ENCODE measurements around the gene SGPL1.

SGPL1 gene

GRCh38 chr10:70814126-70814525, 1.6 kb upstream of the SGPL1 start:
- no peaks in the 10 kb centered on the region for H3K27me3 Mint-ChIP-seq
- DNase-seq (no peak), ATAC-seq (no peak)
- no peaks in the 10 kb centered on the region for H3K9me3 Mint-ChIP-seq
- no peak overlapping the region for H3K4me3 Mint-ChIP-seq
- peak overlapping the region; percentile 24 for H3K27ac Mint-ChIP-seq
- H3K4me1 Mint-ChIP-seq: peaks cover 34% of the 10 kb centered on the region
- H3K36me3 Mint-ChIP-seq (ENCODE audit: low read depth): peaks cover 21% of the 10 kb centered on the region

- Mint-ChIP-seq H3K27ac (peak overlapping the region; percentile 82), H3K36me3 (ENCODE audit: low read depth) (peaks cover 35% of the 10 kb centered on the region), H3K27me3 (no peaks in the 10 kb centered on the region), H3K4me1 (peaks cover 52% of the 10 kb centered on the region), H3K9me3 (no peaks in the 10 kb centered on the region), H3K4me3 (peak overlapping the region; percentile 93)
- DNase-seq (peak; percentile 49), ATAC-seq (peak; percentile 44)
Measured at GRCh38 chr10:70816220-70816894, 609 bp downstream of the SGPL1 start.

- DNase-seq: no peak
- H3K4me3 Mint-ChIP-seq: peak overlapping the region; percentile 29
Measured at GRCh38 chr10:70820976-70821750, 5.4 kb downstream of the SGPL1 start.

GRCh38 chr10:70822076-70822820, 6.5 kb downstream of the SGPL1 start:
- H3K9me3 Mint-ChIP-seq: no peaks in the 10 kb centered on the region
- peak overlapping the region; percentile 29 for H3K4me3 Mint-ChIP-seq
- ATAC-seq (no peak), DNase-seq (no peak)
- peak overlapping the region; percentile 86 for H3K27ac Mint-ChIP-seq
- peaks cover 65% of the 10 kb centered on the region for H3K36me3 Mint-ChIP-seq (ENCODE audit: low read depth)
- H3K4me1 Mint-ChIP-seq: peaks cover 65% of the 10 kb centered on the region
- no peaks in the 10 kb centered on the region for H3K27me3 Mint-ChIP-seq

More at GRCh38 chr10:70820976-70821750, 5.4 kb downstream of the SGPL1 start:
- peaks cover 68% of the 10 kb centered on the region for H3K36me3 Mint-ChIP-seq (ENCODE audit: low read depth)
- ATAC-seq: peak; percentile 84
- no peaks in the 10 kb centered on the region for H3K27me3 Mint-ChIP-seq
- H3K4me1 Mint-ChIP-seq: peaks cover 60% of the 10 kb centered on the region
- no peaks in the 10 kb centered on the region for H3K9me3 Mint-ChIP-seq
- H3K27ac Mint-ChIP-seq: peak overlapping the region; percentile 86

GRCh38 chr10:70827086-70827757, 11.5 kb downstream of the SGPL1 start:
- Mint-ChIP-seq H3K9me3 (no peaks in the 10 kb centered on the region), H3K27me3 (no peaks in the 10 kb centered on the region), H3K36me3 (ENCODE audit: low read depth) (peaks cover 55% of the 10 kb centered on the region), H3K4me1 (peaks cover 66% of the 10 kb centered on the region), H3K4me3 (no peak overlapping the region), H3K27ac (no peak overlapping the region)
- DNase-seq (no peak), ATAC-seq (no peak)

- Mint-ChIP-seq H3K27me3 (no peaks in the 10 kb centered on the region), H3K4me3 (no peak overlapping the region), H3K9me3 (no peaks in the 10 kb centered on the region), H3K4me1 (peaks cover 77% of the 10 kb centered on the region), H3K27ac (peak overlapping the region; percentile 18), H3K36me3 (ENCODE audit: low read depth) (peaks cover 57% of the 10 kb centered on the region)
- ATAC-seq: no peak
- no peak for DNase-seq
Measured at GRCh38 chr10:70828923-70829322, 13.2 kb downstream of the SGPL1 start.

GRCh38 chr10:70829543-70829942, 13.8 kb downstream of the SGPL1 start:
- no peak overlapping the region for H3K27ac Mint-ChIP-seq
- peaks cover 82% of the 10 kb centered on the region for H3K4me1 Mint-ChIP-seq

GRCh38 chr10:70830164-70830563, 14.4 kb downstream of the SGPL1 start:
- Mint-ChIP-seq H3K36me3 (ENCODE audit: low read depth) (peaks cover 60% of the 10 kb centered on the region), H3K27ac (peak overlapping the region; percentile 0), H3K27me3 (no peaks in the 10 kb centered on the region), H3K4me1 (peaks cover 87% of the 10 kb centered on the region), H3K9me3 (no peaks in the 10 kb centered on the region), H3K4me3 (no peak overlapping the region)
- DNase-seq (no peak), ATAC-seq (no peak)

More at GRCh38 chr10:70829543-70829942, 13.8 kb downstream of the SGPL1 start:
- DNase-seq (no peak), ATAC-seq (no peak)
- H3K36me3 Mint-ChIP-seq (ENCODE audit: low read depth): peaks cover 57% of the 10 kb centered on the region
- no peaks in the 10 kb centered on the region for H3K9me3 Mint-ChIP-seq
- no peaks in the 10 kb centered on the region for H3K27me3 Mint-ChIP-seq
- H3K4me3 Mint-ChIP-seq: no peak overlapping the region

GRCh38 chr10:70832221-70832620, 16.5 kb downstream of the SGPL1 start:
- Mint-ChIP-seq H3K4me1 (peaks cover 86% of the 10 kb centered on the region), H3K27ac (peak overlapping the region; percentile 87), H3K9me3 (peaks cover under 1% of the 10 kb centered on the region), H3K4me3 (no peak overlapping the region), H3K27me3 (no peaks in the 10 kb centered on the region), H3K36me3 (ENCODE audit: low read depth) (peaks cover 62% of the 10 kb centered on the region)
- no peak for DNase-seq
- no peak for ATAC-seq

- peaks cover 68% of the 10 kb centered on the region for H3K36me3 Mint-ChIP-seq (ENCODE audit: low read depth)
- H3K4me1 Mint-ChIP-seq: peaks cover 87% of the 10 kb centered on the region
- H3K27ac Mint-ChIP-seq: peak overlapping the region; percentile 87
- no peaks in the 10 kb centered on the region for H3K27me3 Mint-ChIP-seq
- peak overlapping the region; percentile 53 for H3K4me3 Mint-ChIP-seq
- no peak for DNase-seq
- H3K9me3 Mint-ChIP-seq: peaks cover 8% of the 10 kb centered on the region
- ATAC-seq: peak; percentile 84
Measured at GRCh38 chr10:70832852-70833528, 17.2 kb downstream of the SGPL1 start.

GRCh38 chr10:70833601-70834000, 17.9 kb downstream of the SGPL1 start:
- peak overlapping the region; percentile 87 for H3K27ac Mint-ChIP-seq
- H3K4me3 Mint-ChIP-seq: peak overlapping the region; percentile 53
- H3K9me3 Mint-ChIP-seq: peaks cover 8% of the 10 kb centered on the region
- no peaks in the 10 kb centered on the region for H3K27me3 Mint-ChIP-seq
- peaks cover 90% of the 10 kb centered on the region for H3K4me1 Mint-ChIP-seq
- DNase-seq: no peak
- H3K36me3 Mint-ChIP-seq (ENCODE audit: low read depth): peaks cover 70% of the 10 kb centered on the region
- no peak for ATAC-seq

GRCh38 chr10:70834021-70834420, 18.3 kb downstream of the SGPL1 start:
- Mint-ChIP-seq H3K27ac (peak overlapping the region; percentile 87), H3K9me3 (peaks cover 8% of the 10 kb centered on the region), H3K27me3 (no peaks in the 10 kb centered on the region), H3K4me1 (peaks cover 89% of the 10 kb centered on the region), H3K36me3 (ENCODE audit: low read depth) (peaks cover 67% of the 10 kb centered on the region), H3K4me3 (peak overlapping the region; percentile 53)
- no peak for ATAC-seq
- DNase-seq: no peak

- DNase-seq (no peak), ATAC-seq (no peak)
- Mint-ChIP-seq H3K9me3 (peaks cover 8% of the 10 kb centered on the region), H3K4me1 (peaks cover 85% of the 10 kb centered on the region), H3K27ac (peak overlapping the region; percentile 87), H3K36me3 (ENCODE audit: low read depth) (peaks cover 65% of the 10 kb centered on the region), H3K4me3 (peak overlapping the region; percentile 53), H3K27me3 (no peaks in the 10 kb centered on the region)
Measured at GRCh38 chr10:70834441-70835151, 18.8 kb downstream of the SGPL1 start.

Measured in activated naive CD8-positive, alpha-beta T cell treated with anti-CD3 and anti-CD28 coated beads, Interleukin-2, amount 50 U/mL, for 24 hours (primary cell).